Mononuclear cell (primary cell): ENCODE data around the gene SEC31B. TPM values are rescaled to one million over a fixed set of nuclear protein-coding genes. Genes with fewer than 3 reads are reported as not detected.

Experiments
- H3K27me3 ChIP-seq: 2 replicates; pipeline ENCODE4 v1.6.0; 2011; ENCODE audit warnings: low read length, control low read depth; ENCODE audit not compliant: insufficient read depth
- H3K4me1 ChIP-seq: 2 replicates; pipeline ENCODE4 v1.5.1; 2011; ENCODE audit warnings: mild to moderate bottlenecking, low read length, control low read depth; ENCODE audit not compliant: insufficient read depth
- H3K4me3 ChIP-seq: 2 replicates; pipeline ENCODE4 v1.5.1; 2011; ENCODE audit warnings: mild to moderate bottlenecking, low read length, moderate library complexity
- H3K9me3 ChIP-seq: 2 replicates; pipeline ENCODE4 v1.5.1; 2011; ENCODE audit warnings: low read depth, mild to moderate bottlenecking, control low read depth, low read length
- total RNA-seq: library from RNA; depleted of rRNA; stranded (reverse); fragments of >200 nt; gene quantifications from one replicate; pipeline ENCODE4 v1.2.3, GENCODE V29; 2012

The SEC31B gene
- total RNA-seq, 1 donor = 17.9 TPM

DNA sequence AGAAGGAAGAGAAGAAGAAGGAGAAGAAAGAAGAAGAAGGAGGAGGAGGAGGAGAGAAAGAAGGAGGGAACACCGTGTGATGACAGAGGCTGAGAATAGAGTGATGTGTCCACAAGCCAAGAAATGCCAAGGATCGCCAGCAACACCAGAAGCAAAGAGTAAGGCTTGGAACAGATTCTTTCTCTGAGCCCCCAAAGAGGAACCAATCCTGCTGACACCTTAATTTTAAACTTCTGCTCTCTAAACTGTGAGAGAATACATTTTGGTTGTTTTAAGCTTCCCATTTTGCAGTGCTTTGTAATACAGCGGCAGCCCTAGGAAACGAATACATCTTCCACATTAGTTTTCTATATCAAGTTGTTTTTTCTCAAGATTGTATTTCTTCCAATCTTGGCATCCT lies 70.7 kb downstream of the SEC31B start:
- Histone ChIP-seq H3K9me3 (no peaks in the 10 kb centered on the region), H3K4me1 (no peaks in the 10 kb centered on the region), H3K27me3 (no peaks in the 10 kb centered on the region), H3K4me3 (no peak overlapping the region)

DNA sequence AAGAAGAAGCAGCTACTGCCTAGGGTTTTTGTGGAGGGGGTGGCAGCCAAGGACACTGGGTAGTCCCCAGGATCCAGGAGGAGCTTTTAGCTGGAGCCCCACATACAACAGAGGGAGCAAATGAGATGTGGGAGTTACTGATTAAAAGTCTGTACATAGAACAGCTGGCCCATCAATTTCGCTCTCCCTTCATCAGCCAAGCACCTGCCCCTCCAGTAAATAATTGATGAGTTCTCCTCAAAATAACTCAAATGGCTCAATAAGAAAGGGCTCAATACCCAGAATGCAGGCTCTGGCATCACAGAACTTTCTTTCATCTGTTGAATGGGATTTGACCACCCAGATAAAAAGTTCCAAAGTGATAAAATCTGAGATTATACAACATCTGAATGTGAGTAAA lies 72.0 kb downstream of the SEC31B start:
- Histone ChIP-seq H3K27me3 (no peaks in the 10 kb centered on the region), H3K9me3 (no peaks in the 10 kb centered on the region), H3K4me1 (no peaks in the 10 kb centered on the region), H3K4me3 (no peak overlapping the region)

DNA sequence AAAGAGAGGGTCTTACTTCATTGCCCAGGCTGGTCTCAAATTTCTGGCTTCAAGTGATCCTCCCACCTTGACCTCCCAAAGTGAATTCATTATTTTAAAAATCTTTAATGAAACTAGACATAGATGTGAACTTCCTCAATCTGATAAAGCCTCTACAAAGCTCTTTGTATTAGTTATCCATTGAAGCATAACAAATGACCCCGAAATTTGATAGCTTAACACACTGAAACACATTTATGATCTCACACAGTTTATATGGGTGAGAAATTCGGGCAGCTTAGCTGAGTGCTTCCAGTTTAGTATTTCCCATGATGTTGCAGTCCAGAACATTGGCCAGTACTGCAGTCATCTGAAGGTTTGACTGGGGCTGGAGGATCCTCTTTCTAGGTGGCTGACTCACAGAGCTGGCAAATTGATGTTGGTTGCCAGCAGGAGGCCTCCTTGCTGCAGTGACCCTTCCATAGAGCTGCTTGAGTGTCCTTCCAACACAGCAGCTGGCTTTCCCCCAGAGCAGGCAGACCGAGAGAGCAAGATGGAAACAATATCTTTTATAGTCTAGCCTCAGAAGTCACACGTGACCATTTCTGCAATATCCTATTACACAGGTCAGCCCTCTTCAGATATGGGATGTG lies 73.4 kb downstream of the SEC31B start:
- H3K9me3 ChIP-seq = no peaks in the 10 kb centered on the region
- no peaks in the 10 kb centered on the region for H3K27me3 ChIP-seq
- no peaks in the 10 kb centered on the region for H3K4me1 ChIP-seq
- no peak overlapping the region for H3K4me3 ChIP-seq

DNA sequence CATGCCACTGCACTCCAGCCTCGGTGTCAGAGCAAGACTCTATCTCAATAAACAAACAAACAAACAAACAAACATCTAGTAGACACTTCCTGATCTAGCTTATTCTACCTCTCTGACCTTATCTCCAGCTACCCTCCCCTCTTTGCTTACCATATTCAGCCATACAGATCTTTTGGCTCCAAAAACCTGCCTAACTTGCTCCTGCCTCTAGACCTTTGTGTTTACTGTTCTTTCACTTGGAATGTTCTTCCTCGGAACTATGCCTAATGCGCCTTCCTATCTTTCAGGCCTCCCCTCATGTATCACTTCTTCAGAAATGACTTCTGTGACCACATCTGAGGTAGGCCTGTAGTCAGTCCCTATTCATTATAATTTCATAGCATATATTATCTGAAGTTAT lies 77.1 kb downstream of the SEC31B start:
- no peak overlapping the region for H3K4me3 ChIP-seq
- H3K9me3 ChIP-seq = no peaks in the 10 kb centered on the region
- no peaks in the 10 kb centered on the region for H3K4me1 ChIP-seq
- no peaks in the 10 kb centered on the region for H3K27me3 ChIP-seq

DNA sequence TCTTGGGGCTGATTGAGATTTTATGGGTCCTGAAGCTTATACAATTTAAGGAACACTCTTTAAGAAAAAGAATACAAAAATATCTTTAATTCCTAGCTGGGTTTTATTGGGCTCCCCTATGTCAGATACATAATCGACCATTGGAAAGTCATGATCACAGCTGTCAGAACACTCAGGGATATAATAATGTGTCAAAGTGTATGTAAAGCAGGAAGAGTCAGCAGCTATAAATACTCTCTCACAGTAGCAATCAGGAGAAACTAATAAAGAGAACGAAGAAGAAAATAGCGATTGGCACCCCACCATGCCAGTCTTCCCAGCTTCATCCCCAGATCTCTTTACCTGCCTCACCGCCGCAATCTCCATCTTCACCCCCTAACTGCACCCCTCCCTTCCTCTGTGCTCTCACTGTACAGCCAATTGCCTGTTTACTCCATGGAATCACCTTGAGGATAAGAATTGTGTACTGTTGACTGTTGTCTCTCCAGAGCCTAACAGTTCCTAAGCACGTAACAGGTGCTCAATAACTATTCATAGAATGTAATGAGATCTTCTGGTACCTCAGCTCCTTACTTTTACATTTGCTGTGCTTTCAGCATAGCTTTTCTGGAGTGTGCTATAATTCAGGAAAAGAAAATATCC lies 80.9 kb downstream of the SEC31B start:
- Histone ChIP-seq H3K4me3 (no peak overlapping the region), H3K27me3 (no peaks in the 10 kb centered on the region), H3K4me1 (no peaks in the 10 kb centered on the region), H3K9me3 (no peaks in the 10 kb centered on the region)

Other genes with a start within 250 kb of the SEC31B start
- gene BLOC1S2, start 233.2 kb downstream of the SEC31B start, total RNA-seq = 58.0 TPM
- gene PKD2L1, start 189.6 kb downstream of the SEC31B start, total RNA-seq = under 0.01 TPM
- gene SCD, start 172.6 kb downstream of the SEC31B start, total RNA-seq = 1.9 TPM
- gene WNT8B, start 56.9 kb downstream of the SEC31B start, total RNA-seq = not detected
- 112 TPM for gene NDUFB8, start 10.0 kb upstream of the SEC31B start, total RNA-seq
- 17.0 TPM for gene HIF1AN, start 16.1 kb upstream of the SEC31B start, total RNA-seq
- not detected for gene PAX2, start 225.7 kb upstream of the SEC31B start, total RNA-seq